ENCODE measurements around the gene MORN1.

Gene MORN1

GRCh38 chr1:2418791-2419320 lies 27.5 kb upstream of the MORN1 start:
- no peak for DNase-seq

- no peak for DNase-seq
These were observed 26.5 kb upstream of the MORN1 start for GRCh38 chr1:2417833-2418225.

GRCh38 chr1:2417083-2417832 lies 25.9 kb upstream of the MORN1 start:
- no peak for DNase-seq

GRCh38 chr1:2416403-2416802 lies 25.0 kb upstream of the MORN1 start:
- no peak for DNase-seq

GRCh38 chr1:2415801-2416208 lies 24.5 kb upstream of the MORN1 start:
- DNase-seq = no peak

DNA sequence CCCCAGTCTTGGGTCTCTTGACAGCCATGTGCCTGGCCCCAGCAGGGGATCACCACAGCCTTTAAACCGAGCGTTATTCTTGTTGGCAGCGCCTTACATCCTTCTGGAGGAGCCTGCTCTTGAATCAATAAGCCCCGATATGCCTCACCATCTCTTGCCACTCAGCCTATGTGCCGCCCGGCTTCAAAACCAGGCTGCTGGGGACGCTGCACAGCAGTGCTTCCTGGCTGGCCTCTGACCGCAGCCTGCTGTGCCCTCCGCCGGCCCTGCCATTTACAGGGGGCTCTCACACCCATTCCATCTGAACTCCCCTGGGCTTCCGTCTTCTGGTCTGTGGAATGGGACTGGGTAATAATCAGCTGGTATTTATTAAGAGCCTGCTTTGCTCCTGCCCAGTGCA lies 24.0 kb upstream of the MORN1 start:
- no peak for DNase-seq

DNA sequence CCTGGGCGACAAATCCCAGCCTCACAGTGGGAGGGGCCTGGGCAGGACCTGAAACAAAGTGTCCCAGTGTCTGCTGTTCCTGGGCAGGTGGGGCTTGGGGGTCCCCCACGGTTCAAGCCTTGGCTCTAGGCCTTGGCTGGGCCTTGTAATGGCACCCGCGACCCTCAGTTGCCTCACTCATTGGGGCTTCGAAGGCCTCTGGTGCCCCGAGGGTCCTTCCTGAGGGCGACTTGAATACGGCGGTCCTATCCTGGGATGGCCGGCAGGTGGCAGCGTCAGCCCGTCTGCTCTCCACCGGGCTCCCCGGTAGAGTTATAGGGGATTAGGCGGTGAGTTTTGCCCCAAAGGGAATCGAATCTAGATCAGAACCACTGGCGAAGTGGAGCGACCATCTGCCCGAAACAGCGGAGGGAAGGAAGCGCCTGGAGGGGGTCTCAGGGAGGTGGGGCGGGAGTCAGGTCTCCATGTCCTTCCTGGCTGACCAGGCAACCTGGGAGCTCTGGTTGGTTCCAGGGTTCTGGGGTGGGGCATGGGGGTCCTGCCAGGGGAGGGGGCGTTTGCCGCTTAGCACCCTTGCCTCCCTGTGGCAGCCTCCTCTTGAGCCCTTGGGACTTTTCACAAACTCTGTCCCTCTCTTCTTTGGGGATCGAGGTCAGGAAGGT lies 23.1 kb upstream of the MORN1 start:
- peak; percentile 73 for DNase-seq

- no peak for DNase-seq
These were observed 22.3 kb upstream of the MORN1 start for GRCh38 chr1:2413495-2414296.

- DNase-seq = no peak
These were observed 21.6 kb upstream of the MORN1 start for GRCh38 chr1:2412773-2413494.

- peak; percentile 98 for DNase-seq
These were observed 21.0 kb upstream of the MORN1 start, which contains the start of gene PEX10 for GRCh38 chr1:2412395-2412772. Gene PEX10, minus strand, starts transcription at chr1:2412564. Its CDS starts 62 bp downstream, at chr1:2412502.

DNA sequence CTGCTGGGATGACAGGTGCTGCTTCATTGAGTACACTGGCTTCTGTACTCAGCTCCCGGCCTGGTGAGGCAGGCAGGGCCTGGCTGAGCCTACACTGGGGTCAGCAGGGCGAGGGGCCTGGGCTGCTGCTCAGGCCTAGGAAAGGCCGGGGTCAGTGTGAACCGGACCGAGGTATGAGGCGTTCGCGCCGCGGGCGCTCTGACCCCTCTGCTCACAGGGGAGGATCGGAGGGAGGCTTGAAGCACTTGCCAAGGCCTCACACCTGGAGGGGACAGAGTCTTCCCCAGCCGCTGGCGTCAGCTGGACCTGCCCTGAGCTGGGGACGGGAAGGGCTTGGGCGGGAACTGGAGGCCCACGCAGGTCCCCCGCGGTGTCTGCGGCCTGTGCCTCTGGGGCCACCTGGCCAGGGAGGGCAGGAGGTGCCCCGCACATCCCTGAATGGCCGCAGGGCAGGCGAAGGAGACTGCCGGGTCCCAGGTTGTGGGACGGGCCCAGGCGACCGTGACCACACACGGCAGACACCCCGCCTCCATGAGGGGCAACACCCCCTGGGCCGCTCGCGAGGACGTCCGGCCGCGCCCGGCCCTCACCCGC lies 20.5 kb upstream of the MORN1 start:
- peak; percentile 27 for DNase-seq

DNA sequence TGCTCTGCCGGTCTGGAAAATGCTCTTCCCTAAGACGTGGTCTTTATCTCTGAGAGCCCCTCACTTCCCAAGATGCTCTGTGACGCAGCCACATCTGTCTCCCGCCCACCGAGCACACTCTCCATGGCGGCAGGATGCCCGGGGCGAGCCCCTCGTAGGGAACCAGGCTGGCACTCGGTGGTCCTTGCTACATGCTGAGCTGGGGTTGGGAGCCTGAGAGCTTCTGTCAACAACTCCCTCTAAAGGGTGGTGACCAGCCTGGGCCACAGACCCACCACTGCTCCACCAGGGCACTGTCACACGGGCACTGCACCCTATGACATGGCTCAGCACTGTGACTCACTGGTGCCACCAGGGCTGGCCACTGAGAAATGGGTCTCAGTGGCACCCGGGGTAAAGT lies 18.4 kb upstream of the MORN1 start:
- no peak for DNase-seq

DNA sequence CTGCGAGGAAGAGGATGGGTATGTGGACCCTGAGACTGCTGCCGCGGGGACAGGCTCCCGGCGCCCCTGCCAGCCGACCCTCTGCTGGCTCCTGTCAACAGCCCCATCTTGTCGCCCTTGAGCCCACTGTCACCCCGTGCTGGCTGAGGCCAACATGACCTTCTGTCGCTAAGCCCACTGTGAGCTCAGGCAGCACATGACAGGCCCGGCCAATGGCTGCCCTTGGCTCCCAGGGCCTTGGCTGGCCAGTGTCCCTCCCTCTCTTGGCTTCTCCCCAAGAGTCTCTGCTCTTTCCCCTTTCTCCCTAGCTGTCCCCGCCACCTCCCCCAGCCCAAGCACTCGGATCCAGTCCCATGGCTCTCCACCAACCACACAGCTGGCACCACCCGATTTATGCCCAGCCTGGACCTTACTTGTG lies 17.5 kb upstream of the MORN1 start:
- DNase-seq = no peak

- DNase-seq = no peak
These were observed 17.1 kb upstream of the MORN1 start for GRCh38 chr1:2408456-2408855.

- DNase-seq = no peak
These were observed 16.6 kb upstream of the MORN1 start for GRCh38 chr1:2407991-2408275.

DNA sequence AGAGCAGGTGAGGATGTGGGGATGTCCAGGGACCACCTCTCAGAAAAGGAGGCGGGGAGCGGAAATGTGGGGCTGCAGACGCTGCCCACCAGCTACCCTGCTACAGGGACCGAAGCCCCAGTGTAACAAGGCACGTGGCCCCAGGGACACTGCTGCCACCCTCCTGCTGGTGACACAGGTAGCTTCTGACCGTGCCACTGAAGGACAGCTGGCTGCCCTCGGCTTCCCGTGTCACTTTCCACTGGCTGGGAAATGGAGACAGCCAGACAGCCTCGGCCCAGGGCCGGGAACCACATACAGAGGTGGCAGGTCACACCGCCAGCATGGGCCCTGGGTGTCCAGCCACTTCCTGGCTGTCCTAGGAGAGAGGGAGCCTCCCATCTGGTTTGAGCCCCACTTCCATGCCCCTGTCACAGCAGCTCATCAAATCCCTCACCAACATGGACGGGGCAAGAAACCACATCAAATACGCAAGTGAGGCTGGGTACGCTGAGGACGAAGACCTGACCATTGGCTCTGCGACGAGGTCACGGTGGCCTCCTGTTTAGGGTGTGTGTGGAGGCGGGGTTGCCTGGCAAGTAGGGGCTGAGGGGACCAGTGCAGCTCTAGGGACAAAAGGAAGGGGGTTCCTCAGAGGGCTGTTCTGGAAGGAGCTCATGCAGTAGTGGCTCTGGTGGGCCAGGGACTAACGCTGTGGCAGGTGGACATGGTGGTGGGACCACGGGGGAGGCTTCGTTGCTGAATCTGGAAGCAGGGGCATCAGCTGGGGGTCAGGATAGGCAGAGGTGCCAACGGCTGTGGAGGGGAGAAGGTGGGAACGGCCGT lies 16.0 kb upstream of the MORN1 start:
- DNase-seq = no peak

- DNase-seq = no peak
These were observed 15.2 kb upstream of the MORN1 start for GRCh38 chr1:2406451-2407041.

- DNase-seq = no peak
These were observed 14.4 kb upstream of the MORN1 start for GRCh38 chr1:2405588-2406295.

DNA sequence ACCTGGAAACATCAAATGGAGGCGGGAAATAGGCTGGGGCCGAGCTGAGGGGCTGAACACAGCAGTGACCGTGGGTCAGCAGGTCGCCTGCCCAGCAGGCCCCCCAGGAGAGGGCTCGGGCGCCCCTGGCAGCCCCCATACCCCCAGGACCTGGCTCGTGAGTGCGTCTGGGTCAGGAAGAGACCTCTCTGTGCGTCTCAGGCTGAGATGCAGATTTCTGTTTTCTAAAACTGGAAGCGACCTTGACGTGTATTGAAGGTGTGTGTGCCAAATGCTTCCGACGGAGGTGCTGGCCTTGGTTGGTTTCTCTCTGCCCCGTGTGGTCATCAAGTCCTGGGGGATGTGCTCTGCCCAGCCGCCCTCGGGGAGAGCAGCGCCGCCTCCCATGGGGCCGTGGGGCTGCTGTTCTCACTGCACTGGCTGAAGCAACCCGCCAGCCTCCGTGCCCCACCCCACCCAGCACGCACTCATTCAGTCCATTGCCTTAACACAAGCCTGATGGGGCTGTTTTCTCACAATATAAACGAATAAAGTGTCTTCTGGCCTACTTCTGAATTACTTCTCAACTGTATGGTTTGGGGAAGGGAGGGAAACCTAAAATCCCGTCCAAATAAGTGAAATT lies 13.6 kb upstream of the MORN1 start:
- DNase-seq = no peak
